HepG2 (cell line): ENCODE data around the gene RPS6KA3. TPM values are rescaled to one million over a fixed set of nuclear protein-coding genes. Genes with fewer than 3 reads are reported as not detected.

ENCODE experiments used
- ATAC-seq: fragments of 200-7000 bp; cut with Tn5 transposase; 3 replicates; pipeline ENCODE4 v1.9.1; 2020; ENCODE audit warnings: mild to moderate bottlenecking, moderate library complexity
- BruUV-seq: library from RNA; stranded (reverse); fragments of 400-500 nt; replicated peaks from 2 replicates; lab custom pipeline; 2021; lab: Mats Ljungman, UMichigan
- CTCF ChIA-PET: fragments of 300-600 bp; formaldehyde crosslinking; extraction: SDS; loops from one replicate; lab custom pipeline; 2021; ENCODE audit warnings: low total read pairs, inconsistent platforms, low intra/inter-chr PET ratio; lab: Yijun Ruan, JAX
- POLR2A ChIA-PET: fragments of 350-600 bp; sonication (Branson Sonifier 250); formaldehyde crosslinking; loops from one replicate; lab custom pipeline; 2020; ENCODE audit warnings: antibody characterized with exemption, inconsistent platforms; lab: Yijun Ruan, JAX
- DNase-seq: peaks from one replicate; pipeline ENCODE4 v3.0.0-alpha.2; 2015; ENCODE audit warnings: low spot score
- FAIRE-seq: peaks from 3 replicates; lab custom pipeline; 2011; peaks lifted over from hg19 to GRCh38; lab: Jason Lieb, UNC
- H2AFZ ChIP-seq: one replicate; pipeline ENCODE4 v1.6.1; 2011; ENCODE audit warnings: low read length, inconsistent platforms
- H3K27ac ChIP-seq: fragments of 300-600 bp; 3 replicates; pipeline ENCODE4 v1.8.0; 2011; ENCODE audit warnings: mixed run types, mild to moderate bottlenecking, mixed read lengths, low read length, inconsistent platforms; ENCODE audit not compliant: insufficient read depth; ENCODE audit errors: extremely low read length
- H3K27me3 ChIP-seq, 2 experiments: fragments of 200-600 bp in 1 of 2; 2 replicates in 1 of 2; 3 replicates in 1 of 2; pipeline versions ENCODE4 v1.6.0 to v1.8.0; 2011; ENCODE audit warnings: low read length in 2 of 2, mild to moderate bottlenecking in 2 of 2, moderate library complexity in 2 of 2, inconsistent platforms in 1 of 2; ENCODE audit not compliant: insufficient read depth in 2 of 2, control insufficient read depth in 1 of 2
- H3K36me3 ChIP-seq, 2 experiments: fragments of 200-600 bp in 1 of 2; replicated peaks in 1 of 2; 2 replicates in 1 of 2; 3 replicates in 1 of 2; pipeline versions ENCODE4 v1.5.1 to v1.8.0; 2011; ENCODE audit warnings: low read length in 2 of 2, inconsistent platforms in 1 of 2; ENCODE audit not compliant: insufficient read depth in 2 of 2, control insufficient read depth in 1 of 2
- H3K4me1 ChIP-seq: 2 replicates; pipeline ENCODE4 v1.5.1; 2012; ENCODE audit warnings: low read length, inconsistent platforms; ENCODE audit not compliant: insufficient read depth
- H3K4me2 ChIP-seq: 2 replicates; pipeline ENCODE4 v1.6.0; 2011; ENCODE audit warnings: low read depth, low read length, inconsistent platforms
- H3K4me3 ChIP-seq, 3 experiments: fragments of 200-600 bp in 1 of 3; sonication (generic), shearing (Covaris generic) in 1 of 3; replicated peaks in 1 of 3; 2 replicates each; pipeline ENCODE4 v1.5.1; 2011 to 2016; ENCODE audit warnings: low read length in 3 of 3, inconsistent platforms in 2 of 3, low read depth in 2 of 3, mild to moderate bottlenecking in 2 of 3, control low read depth in 1 of 3, mixed read lengths in 1 of 3; ENCODE audit not compliant: insufficient read depth in 1 of 3
- H3K79me2 ChIP-seq: one replicate; pipeline ENCODE4 v1.6.1; 2011; ENCODE audit warnings: low read length, inconsistent platforms; ENCODE audit not compliant: insufficient read depth
- H3K9ac ChIP-seq: 2 replicates; pipeline ENCODE4 v1.6.0; 2011; ENCODE audit warnings: mild to moderate bottlenecking, low read depth, low read length, inconsistent platforms; ENCODE audit not compliant: insufficient read depth
- H3K9me3 ChIP-seq: 2 replicates; pipeline ENCODE4 v1.5.1; 2012; ENCODE audit warnings: mild to moderate bottlenecking, low read length
- H4K20me1 ChIP-seq: 2 replicates; pipeline ENCODE4 v1.6.0; 2011; ENCODE audit warnings: inconsistent platforms, mild to moderate bottlenecking, low read length, moderate library complexity; ENCODE audit not compliant: insufficient read depth
- IKZF1 ChIP-seq: fragments of 450-650 bp; IDR thresholded peaks from 2 replicates; pipeline ENCODE4 v1.7.1; 2016
- PAWR ChIP-seq: sonication (generic); formaldehyde crosslinking; IDR thresholded peaks from 2 replicates; pipeline ENCODE4 v1.4.0; 2020; ENCODE audit warnings: missing genetic modification reagents, mild to moderate bottlenecking, borderline replicate concordance
- PHF20 ChIP-seq: sonication (generic); formaldehyde crosslinking; IDR thresholded peaks from 2 replicates; pipeline ENCODE4 v1.5.0; 2020; ENCODE audit warnings: mild to moderate bottlenecking, missing genetic modification reagents
- PRDM15 ChIP-seq: sonication (generic); formaldehyde crosslinking; IDR thresholded peaks from 2 replicates; pipeline ENCODE4 v1.4.0; 2020; ENCODE audit warnings: missing genetic modification reagents
- TBL1XR1 ChIP-seq: fragments of 150-350 bp; IDR thresholded peaks from 2 replicates; pipeline ENCODE4 v1.6.1; 2014; ENCODE audit warnings: borderline replicate concordance, low read length; ENCODE audit not compliant: partially characterized antibody
- ZNF276 ChIP-seq: sonication (generic); formaldehyde crosslinking; IDR thresholded peaks from 2 replicates; pipeline ENCODE4 v1.4.0; 2020; ENCODE audit warnings: mild to moderate bottlenecking, low read depth, missing genetic modification reagents
- ZNF3 ChIP-seq: IDR thresholded peaks from 2 replicates; pipeline ENCODE4 v1.7.0; 2017; ENCODE audit warnings: inconsistent platforms
- ZNF343 ChIP-seq: sonication (generic); formaldehyde crosslinking; IDR thresholded peaks from 2 replicates; pipeline ENCODE4 v1.4.0; 2020; ENCODE audit warnings: mild to moderate bottlenecking, missing genetic modification reagents
- ZNF407 ChIP-seq: sonication (generic); formaldehyde crosslinking; IDR thresholded peaks from one replicate; pipeline ENCODE4 v1.5.1; 2020; ENCODE audit warnings: mild to moderate bottlenecking, missing genetic modification reagents; ENCODE audit errors: not compliant biosample characterization
- WGBS: methylation state at CpG from one replicate; pipeline ENCODE4 v1.1.6; 2017; ENCODE audit warnings: low lambda C conversion rate; 5-methylcytosine and 5-hydroxymethylcytosine counted together
- in situ Hi-C: cut with HindIII; loops from 2 replicates; pipeline ENCODE4 v1.10.0; 2017; ENCODE audit warnings: low pct_unique_long_range_greater_than_20kb; ENCODE audit not compliant: extremely low pct_ligation_motif_present
- intact Hi-C: fragments of 100-400 bp; cut with micrococcal nuclease; formaldehyde crosslinking; loops from one replicate; pipeline ENCODE4 v1.10.0; 2022; ENCODE audit not compliant: unreplicated experiment
- polyA plus RNA-seq, 8 experiments: library from polyadenylated mRNA; depleted of rRNA in 3 of 8; stranded (reverse) in 7 of 8; unstranded in 1 of 8; fragments of >200 nt; fragmentation: Illumina TruSeq in 4 of 8; extraction: Trizol in 4 of 8; gene quantifications; 2 replicates each; pipeline versions ENCODE4 v1.2.1 to v1.2.3, GENCODE V29; 2011 to 2016; ENCODE audit warnings: low read depth in 4 of 8, missing spikeins in 1 of 8, mixed read lengths in 1 of 8; ENCODE audit not compliant: insufficient read depth in 1 of 8
- total RNA-seq, 5 experiments: library from RNA; depleted of rRNA; stranded (reverse); fragments of >200 nt; fragmentation: Illumina TruSeq; extraction: Trizol; gene quantifications; 2 replicates each; pipeline ENCODE4 v1.2.3, GENCODE V29; 2016; ENCODE audit warnings: low read depth in 1 of 5

Gene RPS6KA3
- total and polyA plus RNA-seq, 2 of the 13 experiments (the other 11 are each of a cell fraction or from before 2014, with no cell fraction given), result 314 to 357 TPM

GRCh38 chrX:20132666-20133065 is 134.0 kb downstream of the RPS6KA3 start (continued):
- TF ChIP-seq ZNF407 (CRISPR knock-in tag), result no peak
- no peak for TF ChIP-seq ZNF343
- TF ChIP-seq PAWR (CRISPR knock-in tag), result no peak
- no peak for TF ChIP-seq TBL1XR1
- no peak for TF ChIP-seq IKZF1
- no peak for TF ChIP-seq ZNF3

- Histone ChIP-seq H3K27me3 (no peaks in the 10 kb centered on the region), H3K4me1 (peaks cover 4% of the 10 kb centered on the region), H4K20me1 (no peaks in the 10 kb centered on the region), H3K79me2 (no peaks in the 10 kb centered on the region), H2AFZ (no peak overlapping the region), H3K9me3 (no peaks in the 10 kb centered on the region), H3K9ac (no peak overlapping the region), H3K4me2 (no peak overlapping the region), H3K4me3 (no peak overlapping the region), H3K27ac (no peak overlapping the region), H3K36me3 (peaks cover 0 to 12% of the 10 kb centered on the region in 2 experiments; a peak in 2 of 5 replicates)
- BruUV-seq, result no TSS peak
- in situ Hi-C loops (no loop called here), intact Hi-C loops (no loop called here)
- ChIA-PET CTCF (no interaction called here), POLR2A (no interaction called here)
- 92% methylated on average over 1 of the region's 1 CpG for WGBS
- no peak for ATAC-seq
- no peak for DNase-seq
- FAIRE-seq, result no peak
- TF ChIP-seq PRDM15 (no peak), ZNF276 (CRISPR knock-in tag) (no peak), PHF20 (no peak)
These were observed 136.4 kb downstream of the RPS6KA3 start for GRCh38 chrX:20130357-20130756.
